ENCODE results near the gene VEGFB. TPM values are rescaled to one million over a fixed set of nuclear protein-coding genes. Genes with fewer than 3 reads are reported as not detected.

Gene VEGFB
- total and polyA plus RNA-seq, 9 donors, result 54.0 to 109 (median 92.1) TPM

- no peak overlapping the region for H3K4me3 ChIP-seq (ENCODE audit: low read length)
- no peak for DNase-seq
- 78% methylated on average over 3 of the region's 9 CpGs for WGBS (ENCODE audit: insufficient coverage)
- H3K9me3 ChIP-seq (replicated peaks; ENCODE audit: control insufficient read depth, low read depth, low read length), result no peaks in the 10 kb centered on the region
- H3K36me3 ChIP-seq (ENCODE audit: control insufficient read depth, insufficient read depth, low read length), result peaks cover 9% of the 10 kb centered on the region
- peaks cover 37% of the 10 kb centered on the region for H3K4me1 ChIP-seq (ENCODE audit: control insufficient read depth, insufficient read depth, low read length)
- H3K27ac ChIP-seq (ENCODE audit: low read length), result no peak overlapping the region
- H3K27me3 ChIP-seq (ENCODE audit: control insufficient read depth, insufficient read depth, low read length), result peaks cover 38% of the 10 kb centered on the region
Observed at GRCh38 chr11:64288353-64288750, 54.0 kb downstream of the VEGFB start.

Other genes starting within 250 kb of the VEGFB start
- gene OTUB1, start 248.1 kb upstream of the VEGFB start, total RNA-seq, result 19.9 TPM
- 10 to 100 TPM; 50.4 to 61.9 (median 54.9) TPM for gene OTUB1, start 248.1 kb upstream of the VEGFB start, polyA plus RNA-seq (ENCODE audit: insufficient read depth in 1 of 8, insufficient read length in 8 of 8, low replicate concordance in 1 of 8)
- gene FLRT1, start 198.7 kb upstream of the VEGFB start, total RNA-seq, result 1.2 TPM
- 1 to 10 TPM; 2.1 to 6.2 (median 3.0) TPM for gene FLRT1, start 198.7 kb upstream of the VEGFB start, polyA plus RNA-seq (ENCODE audit: insufficient read depth in 1 of 8, insufficient read length in 8 of 8, low replicate concordance in 1 of 8)
- 107 TPM for gene MACROD1, start 68.5 kb upstream of the VEGFB start, total RNA-seq
- gene MACROD1, start 68.5 kb upstream of the VEGFB start, polyA plus RNA-seq (ENCODE audit: insufficient read depth in 1 of 8, insufficient read length in 8 of 8, low replicate concordance in 1 of 8), result 10 to 100 TPM; 46.1 to 82.9 (median 63.1) TPM
- gene STIP1, start 48.4 kb upstream of the VEGFB start, total RNA-seq, result 90.7 TPM
- gene STIP1, start 48.4 kb upstream of the VEGFB start, polyA plus RNA-seq (ENCODE audit: insufficient read depth in 1 of 8, insufficient read length in 8 of 8, low replicate concordance in 1 of 8), result 100 to 1,000 TPM; 120 to 141 (median 128) TPM
- gene FERMT3, start 27.9 kb upstream of the VEGFB start, total RNA-seq, result 4.9 TPM
- gene FERMT3, start 27.9 kb upstream of the VEGFB start, polyA plus RNA-seq (ENCODE audit: insufficient read depth in 1 of 8, insufficient read length in 8 of 8, low replicate concordance in 1 of 8), result 10 to 100 TPM in 5 of 8 donors, 1 to 10 TPM in 3; 6.0 to 12.2 (median 10.3) TPM
- 70.7 TPM for gene TRPT1, start 8.4 kb upstream of the VEGFB start, total RNA-seq
- gene TRPT1, start 8.4 kb upstream of the VEGFB start, polyA plus RNA-seq (ENCODE audit: insufficient read depth in 1 of 8, insufficient read length in 8 of 8, low replicate concordance in 1 of 8), result 10 to 100 TPM; 42.3 to 78.9 (median 62.9) TPM
- gene NUDT22, start 8.3 kb upstream of the VEGFB start, total RNA-seq, result 27.6 TPM
- gene NUDT22, start 8.3 kb upstream of the VEGFB start, polyA plus RNA-seq (ENCODE audit: insufficient read depth in 1 of 8, insufficient read length in 8 of 8, low replicate concordance in 1 of 8), result 10 to 100 TPM; 16.2 to 25.8 (median 21.6) TPM
- gene DNAJC4, start 4.0 kb upstream of the VEGFB start, total RNA-seq, result 13.6 TPM
- gene DNAJC4, start 4.0 kb upstream of the VEGFB start, polyA plus RNA-seq (ENCODE audit: insufficient read depth in 1 of 8, insufficient read length in 8 of 8, low replicate concordance in 1 of 8), result 10 to 100 TPM; 48.7 to 75.1 (median 53.1) TPM
- 40.4 TPM for gene FKBP2, start 6.5 kb downstream of the VEGFB start, total RNA-seq
- 10 to 100 TPM; 40.6 to 60.6 (median 53.9) TPM for gene FKBP2, start 6.5 kb downstream of the VEGFB start, polyA plus RNA-seq (ENCODE audit: insufficient read depth in 1 of 8, insufficient read length in 8 of 8, low replicate concordance in 1 of 8)
- 252 TPM for gene PPP1R14B, start 12.4 kb downstream of the VEGFB start, total RNA-seq
- gene PPP1R14B, start 12.4 kb downstream of the VEGFB start, polyA plus RNA-seq (ENCODE audit: insufficient read depth in 1 of 8, insufficient read length in 8 of 8, low replicate concordance in 1 of 8), result 100 to 1,000 TPM; 170 to 222 (median 194) TPM
- 10.4 TPM for gene PLCB3, start 16.9 kb downstream of the VEGFB start, total RNA-seq
- gene PLCB3, start 16.9 kb downstream of the VEGFB start, polyA plus RNA-seq (ENCODE audit: insufficient read depth in 1 of 8, insufficient read length in 8 of 8, low replicate concordance in 1 of 8), result 10 to 100 TPM in 7 of 8 donors, 1 to 10 TPM in 1; 9.9 to 17.6 (median 13.0) TPM
- gene BAD, start 50.1 kb downstream of the VEGFB start, total RNA-seq, result 52.2 TPM
- gene BAD, start 50.1 kb downstream of the VEGFB start, polyA plus RNA-seq (ENCODE audit: insufficient read depth in 1 of 8, insufficient read length in 8 of 8, low replicate concordance in 1 of 8), result 10 to 100 TPM; 28.0 to 38.8 (median 34.4) TPM
- 7.7 TPM for gene GPR137, start 51.3 kb downstream of the VEGFB start, total RNA-seq
- gene GPR137, start 51.3 kb downstream of the VEGFB start, polyA plus RNA-seq (ENCODE audit: insufficient read depth in 1 of 8, insufficient read length in 8 of 8, low replicate concordance in 1 of 8), result 10 to 100 TPM; 17.7 to 30.7 (median 20.0) TPM
- 0.13 TPM for gene KCNK4, start 56.7 kb downstream of the VEGFB start, total RNA-seq
- under 1 TPM in 1 of 8 donors, not detected in 7; 0.08 TPM for gene KCNK4, start 56.7 kb downstream of the VEGFB start, polyA plus RNA-seq (ENCODE audit: insufficient read depth in 1 of 8, insufficient read length in 8 of 8, low replicate concordance in 1 of 8)
- not detected for gene CATSPERZ, start 65.8 kb downstream of the VEGFB start, total RNA-seq
- gene CATSPERZ, start 65.8 kb downstream of the VEGFB start, polyA plus RNA-seq (ENCODE audit: insufficient read depth in 1 of 8, insufficient read length in 8 of 8, low replicate concordance in 1 of 8), result under 1 TPM in 1 of 8 donors, not detected in 7; 0.14 TPM
- 30.1 TPM for gene ESRRA, start 70.9 kb downstream of the VEGFB start, total RNA-seq
- 10 to 100 TPM; 26.1 to 35.9 (median 30.5) TPM for gene ESRRA, start 70.9 kb downstream of the VEGFB start, polyA plus RNA-seq (ENCODE audit: insufficient read depth in 1 of 8, insufficient read length in 8 of 8, low replicate concordance in 1 of 8)
- 306 TPM for gene TRMT112, start 83.0 kb downstream of the VEGFB start, total RNA-seq
- 100 to 1,000 TPM; 177 to 218 (median 197) TPM for gene TRMT112, start 83.0 kb downstream of the VEGFB start, polyA plus RNA-seq (ENCODE audit: insufficient read depth in 1 of 8, insufficient read length in 8 of 8, low replicate concordance in 1 of 8)
- gene PRDX5, start 83.5 kb downstream of the VEGFB start, total RNA-seq, result 144 TPM
- 100 to 1,000 TPM; 128 to 175 (median 165) TPM for gene PRDX5, start 83.5 kb downstream of the VEGFB start, polyA plus RNA-seq (ENCODE audit: insufficient read depth in 1 of 8, insufficient read length in 8 of 8, low replicate concordance in 1 of 8)
- gene CCDC88B, start 105.6 kb downstream of the VEGFB start, total RNA-seq, result 2.8 TPM
- 1 to 10 TPM; 2.8 to 5.6 (median 4.5) TPM for gene CCDC88B, start 105.6 kb downstream of the VEGFB start, polyA plus RNA-seq (ENCODE audit: insufficient read depth in 1 of 8, insufficient read length in 8 of 8, low replicate concordance in 1 of 8)
- 14.1 TPM for gene RPS6KA4, start 124.6 kb downstream of the VEGFB start, total RNA-seq
- 10 to 100 TPM; 13.3 to 19.8 (median 16.0) TPM for gene RPS6KA4, start 124.6 kb downstream of the VEGFB start, polyA plus RNA-seq (ENCODE audit: insufficient read depth in 1 of 8, insufficient read length in 8 of 8, low replicate concordance in 1 of 8)

All from muscle of leg (tissue), 11 donors.